Neuronal stem cell (in vitro differentiated cells): Measurements from ENCODE around the gene CNIH3.

ENCODE experiments used
- DNase-seq: peaks from one replicate; pipeline ENCODE4 v3.0.0-alpha.2; 2013; ENCODE audit warnings: low spot score
- H2AFZ ChIP-seq: one replicate; pipeline ENCODE4 v1.6.1; 2013; ENCODE audit warnings: mild to moderate bottlenecking, low read length, inconsistent platforms
- H2AK5ac ChIP-seq: 2 replicates; pipeline ENCODE4 v1.6.1; 2013; ENCODE audit warnings: low read depth, mild to moderate bottlenecking, inconsistent platforms, low read length, moderate library complexity, mixed read lengths
- H2BK120ac ChIP-seq: 2 replicates; pipeline ENCODE4 v1.6.1; 2013; ENCODE audit warnings: low read depth, mild to moderate bottlenecking, inconsistent platforms, low read length, moderate library complexity, mixed read lengths
- H2BK12ac ChIP-seq: one replicate; pipeline ENCODE4 v1.6.1; 2013; ENCODE audit warnings: low read length, inconsistent platforms
- H2BK15ac ChIP-seq: 2 replicates; pipeline ENCODE4 v1.6.1; 2013; ENCODE audit warnings: mild to moderate bottlenecking, low read length, inconsistent platforms, mixed read lengths
- H2BK5ac ChIP-seq: one replicate; pipeline ENCODE4 v1.6.1; 2013; ENCODE audit warnings: inconsistent platforms, mild to moderate bottlenecking, low read length, moderate library complexity
- H3K14ac ChIP-seq: one replicate; pipeline ENCODE4 v1.6.1; 2013; ENCODE audit warnings: low read length, inconsistent platforms
- H3K18ac ChIP-seq: 2 replicates; pipeline ENCODE4 v1.6.1; 2013; ENCODE audit warnings: low read length, inconsistent platforms
- H3K23ac ChIP-seq: 2 replicates; pipeline ENCODE4 v1.6.1; 2013; ENCODE audit warnings: low read depth, mild to moderate bottlenecking, mixed read lengths, low read length, inconsistent platforms; ENCODE audit not compliant: poor library complexity
- H3K27ac ChIP-seq: replicated peaks from 3 replicates; pipeline ENCODE4 v1.5.1; 2013; ENCODE audit warnings: low read length, inconsistent platforms
- H3K27me3 ChIP-seq, 3 experiments: 2 replicates each; pipeline ENCODE4 v1.6.1; 2013; ENCODE audit warnings: low read length in 3 of 3, mild to moderate bottlenecking in 2 of 3, inconsistent platforms in 1 of 3, low read depth in 1 of 3, mixed read lengths in 1 of 3, moderate library complexity in 1 of 3; ENCODE audit not compliant: control insufficient read depth in 3 of 3, insufficient read depth in 3 of 3
- H3K36me3 ChIP-seq, 2 donors: replicated peaks in 1 of 2; 2 replicates each; pipeline ENCODE4 v1.6.1; 2013; ENCODE audit warnings: low read length in 2 of 2; ENCODE audit not compliant: control insufficient read depth in 2 of 2, insufficient read depth in 2 of 2
- H3K4ac ChIP-seq: 2 replicates; pipeline ENCODE4 v1.6.1; 2013; ENCODE audit warnings: inconsistent platforms, mild to moderate bottlenecking, low read length, moderate library complexity
- H3K4me1 ChIP-seq, 2 donors: 1 replicate in 1 of 2; 2 replicates in 1 of 2; pipeline ENCODE4 v1.6.1; 2013; ENCODE audit warnings: low read length in 2 of 2, low read depth in 1 of 2; ENCODE audit not compliant: control insufficient read depth in 2 of 2, insufficient read depth in 1 of 2
- H3K4me2 ChIP-seq: one replicate; pipeline ENCODE4 v1.6.1; 2013; ENCODE audit warnings: mild to moderate bottlenecking, low read length, inconsistent platforms; ENCODE audit not compliant: insufficient read depth, poor library complexity, severe bottlenecking
- H3K4me3 ChIP-seq, 2 donors: 2 replicates each; pipeline ENCODE4 v1.5.1; 2013; ENCODE audit warnings: low read length in 2 of 2, mild to moderate bottlenecking in 2 of 2, inconsistent platforms in 1 of 2, moderate library complexity in 1 of 2
- H3K79me1 ChIP-seq: one replicate; pipeline ENCODE4 v1.6.1; 2013; ENCODE audit warnings: low read depth, mild to moderate bottlenecking, inconsistent platforms, low read length, moderate library complexity
- H3K9ac ChIP-seq: one replicate; pipeline ENCODE4 v1.6.1; 2013; ENCODE audit warnings: mild to moderate bottlenecking, low read depth, low read length, inconsistent platforms; ENCODE audit not compliant: poor library complexity
- H3K9me3 ChIP-seq, 2 donors: replicated peaks in 1 of 2; 2 replicates each; pipeline versions ENCODE3 to v1.6.1; 2013; ENCODE audit warnings: low read length in 2 of 2, mild to moderate bottlenecking in 2 of 2, inconsistent platforms in 1 of 2, low read depth in 1 of 2, mixed read lengths in 1 of 2, moderate library complexity in 1 of 2; ENCODE audit not compliant: control insufficient read depth in 2 of 2, insufficient read depth in 1 of 2
- H4K8ac ChIP-seq: one replicate; pipeline ENCODE4 v1.6.1; 2013; ENCODE audit warnings: low read depth, mild to moderate bottlenecking, inconsistent platforms, low read length, moderate library complexity
- H4K91ac ChIP-seq: one replicate; pipeline ENCODE4 v1.6.1; 2013; ENCODE audit warnings: low read length, low read depth, mild to moderate bottlenecking, inconsistent platforms; ENCODE audit not compliant: poor library complexity

CNIH3 gene

DNA sequence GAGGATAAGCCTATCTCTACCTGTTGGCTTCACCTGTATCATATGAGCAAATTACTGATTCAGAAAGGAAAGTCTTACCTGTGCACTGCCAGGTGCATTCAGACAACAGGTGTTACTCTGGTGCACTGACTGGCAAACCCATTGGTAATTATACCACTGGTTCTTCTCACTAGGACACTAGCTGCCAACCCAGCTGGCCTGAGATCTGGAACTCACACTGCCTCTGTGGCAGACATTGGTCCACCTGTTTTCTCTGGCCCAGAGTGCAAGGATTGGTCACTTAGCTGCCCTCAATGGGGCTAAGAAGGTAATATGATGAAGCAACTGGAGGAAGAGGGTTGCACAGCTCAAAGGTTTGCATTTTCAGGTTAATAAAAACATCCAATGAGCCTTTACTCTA is 173.2 kb downstream of the CNIH3 start:
- Histone ChIP-seq H3K4ac (no peak overlapping the region), H3K27ac (no peak overlapping the region), H3K4me2 (no peak overlapping the region), H2BK5ac (no peak overlapping the region), H3K79me1 (no peaks in the 10 kb centered on the region), H3K36me3 (no peaks in the 10 kb centered on the region), H3K9ac (no peak overlapping the region), H2BK12ac (no peak overlapping the region), H3K18ac (no peak overlapping the region), H3K14ac (no peak overlapping the region), H3K23ac (no peak overlapping the region), H4K91ac (no peak overlapping the region), H2AK5ac (no peak overlapping the region), H3K27me3 (no peaks in the 10 kb centered on the region), H3K4me3 (no peak overlapping the region), H3K9me3 (no peaks in the 10 kb centered on the region), H4K8ac (no peak overlapping the region), H3K4me1 (no peaks in the 10 kb centered on the region), H2BK120ac (no peak overlapping the region), H2AFZ (no peak overlapping the region), H2BK15ac (no peak overlapping the region)
- DNase-seq, result no peak
